ENCODE measurements around the gene UPK3BL2. TPM values are rescaled to one million over a fixed set of nuclear protein-coding genes. Genes with fewer than 3 reads are reported as not detected.
"Not testable (repeated sequence)": the region's sequence is repeated elsewhere in the genome, so short reads cannot be mapped to it uniquely, and the experiment has no call there.

Gene UPK3BL2
- 0.34 TPM in 1 of 2 replicates, not detected in the other for total RNA-seq (2014; rRNA removed; shearing (Covaris generic))

GRCh38 chr7:102543596-102543995 lies at the start of gene UPK3BL2:
UPK3BL2 (minus strand) TSS chr7:102543696; CDS start chr7:102543636, 60 bp downstream.
- DNase-seq (ENCODE audit: low read depth): not testable (repeated sequence)

GRCh38 chr7:102592477-102593019 lies 49.1 kb upstream of the UPK3BL2 start:
- DNase-seq (ENCODE audit: low read depth): not testable (repeated sequence)

GRCh38 chr7:102589857-102590256 lies 46.4 kb upstream of the UPK3BL2 start:
- DNase-seq (ENCODE audit: low read depth): not testable (repeated sequence)

GRCh38 chr7:102583495-102583894 lies 40.0 kb upstream of the UPK3BL2 start:
- DNase-seq (ENCODE audit: low read depth): not testable (repeated sequence)

- DNase-seq (ENCODE audit: low read depth): not testable (repeated sequence)
Measured at GRCh38 chr7:102581722-102582121, 38.2 kb upstream of the UPK3BL2 start.

- not testable (repeated sequence) for DNase-seq (ENCODE audit: low read depth)
Measured at GRCh38 chr7:102578486-102578885, 35.0 kb upstream of the UPK3BL2 start.

GRCh38 chr7:102577315-102578240 lies 34.1 kb upstream of the UPK3BL2 start:
- not testable (repeated sequence) for DNase-seq (ENCODE audit: low read depth)

GRCh38 chr7:102576363-102576762 lies 32.9 kb upstream of the UPK3BL2 start:
- not testable (repeated sequence) for DNase-seq (ENCODE audit: low read depth)

GRCh38 chr7:102574607-102575006 lies 31.1 kb upstream of the UPK3BL2 start:
- DNase-seq (ENCODE audit: low read depth): not testable (repeated sequence)

GRCh38 chr7:102572261-102573239 lies 29.1 kb upstream of the UPK3BL2 start, which contains the start of gene POLR2J3:
POLR2J3 (minus strand) TSS chr7:102572583; CDS start chr7:102572521, 62 bp downstream.
- DNase-seq (ENCODE audit: low read depth): peak; percentile 69

- DNase-seq (ENCODE audit: low read depth): not testable (repeated sequence)
Measured at GRCh38 chr7:102568620-102569019, 25.1 kb upstream of the UPK3BL2 start.

- not testable (repeated sequence) for DNase-seq (ENCODE audit: low read depth)
Measured at GRCh38 chr7:102550808-102551422, 7.4 kb upstream of the UPK3BL2 start, which contains the start of gene SPDYE2. SPDYE2 (plus strand) TSS chr7:102551226; CDS start chr7:102553256, 2,030 bp downstream.

GRCh38 chr7:102546353-102546752 lies 2.9 kb upstream of the UPK3BL2 start:
- DNase-seq (ENCODE audit: low read depth): not testable (repeated sequence)

- not testable (repeated sequence) for DNase-seq (ENCODE audit: low read depth)
Measured at GRCh38 chr7:102545288-102545687, 1.8 kb upstream of the UPK3BL2 start.

- DNase-seq (ENCODE audit: low read depth): not testable (repeated sequence)
Measured at GRCh38 chr7:102544372-102544771, 876 bp upstream of the UPK3BL2 start.

GRCh38 chr7:102542771-102543170 lies 725 bp downstream of the UPK3BL2 start:
- not testable (repeated sequence) for DNase-seq (ENCODE audit: low read depth)

- DNase-seq (ENCODE audit: low read depth): not testable (repeated sequence)
Measured at GRCh38 chr7:102542083-102542482, 1.4 kb downstream of the UPK3BL2 start.

- DNase-seq (ENCODE audit: low read depth): not testable (repeated sequence)
Measured at GRCh38 chr7:102540604-102541003, 2.9 kb downstream of the UPK3BL2 start.

- not testable (repeated sequence) for DNase-seq (ENCODE audit: low read depth)
Measured at GRCh38 chr7:102535062-102535615, 8.4 kb downstream of the UPK3BL2 start.

GRCh38 chr7:102532127-102532526 lies 11.4 kb downstream of the UPK3BL2 start:
- DNase-seq (ENCODE audit: low read depth): not testable (repeated sequence)

Data from M059J (cell line).